ENCODE data around the gene PLA1A.

DNA sequence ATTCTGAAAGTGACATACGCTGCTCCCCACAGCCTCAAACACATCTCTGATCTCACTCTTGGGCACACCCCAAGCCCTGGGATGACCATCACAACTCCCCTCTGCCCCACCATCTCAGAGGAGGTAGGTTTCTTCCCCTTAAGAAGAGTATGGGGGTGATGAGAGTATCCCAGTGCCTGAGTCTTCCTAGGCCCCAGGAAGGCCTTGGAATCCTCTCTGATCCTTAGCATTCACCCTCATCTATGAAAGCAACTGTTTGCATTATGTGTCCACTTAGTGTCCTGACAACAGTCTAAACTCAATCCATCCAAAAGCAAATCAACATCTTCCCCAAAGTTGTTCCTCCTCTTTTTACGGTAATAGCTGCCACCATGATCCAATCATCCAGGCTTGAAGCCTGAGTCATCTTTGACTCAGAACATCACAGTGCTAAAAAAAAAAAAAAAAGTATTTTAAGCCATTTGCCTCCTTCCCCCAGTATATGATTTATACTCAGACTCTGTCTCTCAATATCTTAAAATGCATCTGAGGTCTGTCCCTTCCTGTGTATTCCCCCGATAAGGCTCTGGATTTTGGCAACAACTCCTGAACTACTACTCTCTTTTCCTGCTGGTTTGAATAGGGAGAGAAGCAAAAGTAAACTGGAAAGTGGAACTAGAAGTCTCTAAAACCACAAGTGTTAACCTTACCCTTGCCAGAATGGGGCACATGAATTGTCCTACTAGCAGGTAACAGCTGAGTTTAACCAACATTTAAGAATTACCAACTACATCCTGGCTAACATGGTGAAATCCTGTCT, 40.2 kb downstream of the PLA1A start:
- TF ChIP-seq, protein P1, sequence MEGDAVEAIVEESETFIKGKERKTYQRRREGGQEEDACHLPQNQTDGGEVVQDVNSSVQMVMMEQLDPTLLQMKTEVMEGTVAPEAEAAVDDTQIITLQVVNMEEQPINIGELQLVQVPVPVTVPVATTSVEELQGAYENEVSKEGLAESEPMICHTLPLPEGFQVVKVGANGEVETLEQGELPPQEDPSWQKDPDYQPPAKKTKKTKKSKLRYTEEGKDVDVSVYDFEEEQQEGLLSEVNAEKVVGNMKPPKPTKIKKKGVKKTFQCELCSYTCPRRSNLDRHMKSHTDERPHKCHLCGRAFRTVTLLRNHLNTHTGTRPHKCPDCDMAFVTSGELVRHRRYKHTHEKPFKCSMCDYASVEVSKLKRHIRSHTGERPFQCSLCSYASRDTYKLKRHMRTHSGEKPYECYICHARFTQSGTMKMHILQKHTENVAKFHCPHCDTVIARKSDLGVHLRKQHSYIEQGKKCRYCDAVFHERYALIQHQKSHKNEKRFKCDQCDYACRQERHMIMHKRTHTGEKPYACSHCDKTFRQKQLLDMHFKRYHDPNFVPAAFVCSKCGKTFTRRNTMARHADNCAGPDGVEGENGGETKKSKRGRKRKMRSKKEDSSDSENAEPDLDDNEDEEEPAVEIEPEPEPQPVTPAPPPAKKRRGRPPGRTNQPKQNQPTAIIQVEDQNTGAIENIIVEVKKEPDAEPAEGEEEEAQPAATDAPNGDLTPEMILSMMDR (IDR thresholded peaks at IDR 0.05): no peak
- no peak for TF ChIP-seq POLR2A (IDR thresholded peaks at IDR 0.05)

All from thyroid gland (tissue), 4 donors.